ENCODE results near the gene FAM117A.
"Not testable (repeated sequence)": the region's sequence is repeated elsewhere in the genome, so short reads cannot be mapped to it uniquely, and the experiment has no call there.

FAM117A gene

DNA sequence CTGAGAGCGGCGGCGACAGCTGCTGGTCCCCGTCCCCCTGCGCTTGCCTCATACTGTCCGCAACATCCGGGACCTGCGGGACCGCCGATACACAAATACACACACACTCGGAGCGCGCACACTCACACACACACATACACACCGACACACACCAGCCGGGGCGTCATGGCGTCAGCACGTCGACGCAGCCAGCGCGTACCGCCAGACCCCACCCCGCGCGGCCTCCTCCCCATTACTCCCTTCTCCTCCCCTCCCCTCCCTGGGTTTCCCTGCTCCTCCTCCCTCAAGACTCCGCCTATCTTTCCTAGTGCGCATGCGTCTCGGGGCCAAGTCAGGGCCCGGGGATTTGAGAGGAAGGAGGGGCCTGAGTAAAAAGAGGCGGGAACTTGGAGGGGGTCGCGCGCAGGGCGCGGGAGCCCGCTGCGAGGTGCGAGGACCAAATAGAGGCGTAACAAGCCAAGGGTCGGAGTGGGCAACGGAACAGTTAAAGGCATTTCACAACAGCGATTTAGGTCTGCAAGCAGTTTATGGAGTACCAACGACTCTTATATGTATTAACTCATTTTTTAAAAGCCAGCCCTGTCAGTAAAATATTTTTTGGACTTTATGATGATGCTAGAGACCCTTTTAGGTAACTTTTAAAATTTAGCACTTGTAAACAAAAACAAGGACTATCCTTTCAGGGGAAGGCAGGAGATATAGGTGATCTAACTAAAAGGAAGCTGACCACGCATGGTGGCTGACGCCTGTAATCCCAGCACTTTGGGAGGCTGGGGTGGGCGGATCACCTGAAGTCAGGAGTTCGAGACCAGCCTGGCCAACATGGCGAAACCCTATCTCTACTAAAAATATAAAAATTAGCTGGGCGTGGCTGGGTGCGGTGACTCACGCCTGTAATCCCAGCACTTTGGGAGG lies 85.7 kb downstream of the FAM117A start, which contains the start of gene SPOP:
Gene SPOP (minus strand): TSS at position 165 of the 915 bp plus-strand sequence. CDS start 55,287 bp downstream, outside the sequence.
- DNase-seq (ENCODE audit: low read depth), result peak; percentile 99
- TF ChIP-seq, protein P1, sequence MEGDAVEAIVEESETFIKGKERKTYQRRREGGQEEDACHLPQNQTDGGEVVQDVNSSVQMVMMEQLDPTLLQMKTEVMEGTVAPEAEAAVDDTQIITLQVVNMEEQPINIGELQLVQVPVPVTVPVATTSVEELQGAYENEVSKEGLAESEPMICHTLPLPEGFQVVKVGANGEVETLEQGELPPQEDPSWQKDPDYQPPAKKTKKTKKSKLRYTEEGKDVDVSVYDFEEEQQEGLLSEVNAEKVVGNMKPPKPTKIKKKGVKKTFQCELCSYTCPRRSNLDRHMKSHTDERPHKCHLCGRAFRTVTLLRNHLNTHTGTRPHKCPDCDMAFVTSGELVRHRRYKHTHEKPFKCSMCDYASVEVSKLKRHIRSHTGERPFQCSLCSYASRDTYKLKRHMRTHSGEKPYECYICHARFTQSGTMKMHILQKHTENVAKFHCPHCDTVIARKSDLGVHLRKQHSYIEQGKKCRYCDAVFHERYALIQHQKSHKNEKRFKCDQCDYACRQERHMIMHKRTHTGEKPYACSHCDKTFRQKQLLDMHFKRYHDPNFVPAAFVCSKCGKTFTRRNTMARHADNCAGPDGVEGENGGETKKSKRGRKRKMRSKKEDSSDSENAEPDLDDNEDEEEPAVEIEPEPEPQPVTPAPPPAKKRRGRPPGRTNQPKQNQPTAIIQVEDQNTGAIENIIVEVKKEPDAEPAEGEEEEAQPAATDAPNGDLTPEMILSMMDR (IDR thresholded peaks at IDR 0.05; ENCODE audit: low read depth, low read length, missing control alignments), result no peak
- peak within 1 kb of the TSS; percentile 96 for H3K4me3 ChIP-seq (ENCODE audit: low read depth, low read length)

DNA sequence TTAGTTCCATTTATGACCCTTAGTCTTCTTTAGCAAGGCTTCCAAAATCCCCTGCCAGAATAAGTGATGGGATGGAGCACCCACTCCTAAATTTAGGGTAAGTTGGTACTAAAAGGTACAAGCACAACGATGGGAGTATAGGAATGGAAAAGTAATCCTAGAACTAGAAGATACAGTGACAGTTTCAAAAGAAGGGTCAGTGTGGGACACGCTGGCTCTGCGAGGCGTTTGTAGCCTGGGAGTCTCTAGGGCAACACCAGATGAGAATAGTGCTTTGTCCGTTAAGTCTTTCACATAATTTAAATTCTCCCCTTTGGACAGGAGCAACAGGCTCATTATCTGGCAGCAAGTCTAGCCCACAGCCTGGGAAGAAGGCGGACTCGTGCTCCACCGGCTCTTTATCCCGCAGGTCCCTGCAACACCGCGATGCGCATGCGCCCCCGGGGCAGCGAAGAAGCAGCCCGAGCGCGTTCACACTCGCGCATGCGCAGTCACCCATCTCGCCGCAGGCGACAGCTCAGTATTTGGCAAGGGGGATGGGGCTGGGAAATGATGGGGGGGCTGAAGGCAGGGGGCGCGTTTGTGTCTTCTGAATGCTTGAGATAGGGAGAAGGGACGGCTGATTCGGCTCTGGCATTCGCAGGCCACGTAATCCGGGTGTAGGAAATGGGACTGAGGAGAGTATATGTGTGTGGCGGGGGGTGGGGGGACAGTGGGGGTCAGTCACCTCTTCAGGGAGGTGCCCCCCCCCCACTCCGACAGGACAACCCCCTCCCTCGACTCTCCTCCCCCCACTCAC lies 86.6 kb downstream of the FAM117A start:
- peak overlapping the region; percentile 96 for H3K4me3 ChIP-seq (ENCODE audit: low read depth, low read length)
- TF ChIP-seq, protein P1 (IDR thresholded peaks at IDR 0.05; ENCODE audit: low read depth, low read length, missing control alignments), result no peak
- DNase-seq (ENCODE audit: low read depth), result peak; percentile 80

DNA sequence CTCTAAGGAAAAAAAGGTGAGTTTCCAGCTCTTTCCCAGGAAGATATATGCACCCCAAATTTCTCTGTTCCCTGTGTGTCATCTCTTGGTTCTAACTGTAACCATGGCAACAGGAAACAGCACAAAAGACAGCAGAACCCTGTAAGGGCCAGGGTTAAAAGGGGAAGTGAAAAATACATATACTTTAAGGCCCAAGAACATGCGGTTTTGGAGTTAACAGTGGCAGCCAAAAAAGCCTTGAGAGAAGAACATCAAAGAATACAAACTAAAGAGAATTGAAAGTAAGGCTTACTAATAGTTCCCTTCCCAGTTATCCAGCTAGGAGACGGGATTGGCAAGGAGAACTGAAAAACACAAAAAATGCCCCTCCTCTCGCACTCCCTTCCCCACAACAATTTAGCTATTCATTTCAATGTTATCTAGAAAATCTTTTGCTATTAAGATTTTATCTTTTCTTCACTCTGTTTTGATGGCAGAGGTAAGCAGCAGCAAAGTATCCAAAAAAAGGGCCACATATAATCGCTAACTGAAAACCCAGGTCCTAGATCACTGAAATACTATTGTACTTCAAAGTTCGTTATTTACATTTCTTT lies 87.6 kb downstream of the FAM117A start:
- TF ChIP-seq, protein P1 (IDR thresholded peaks at IDR 0.05; ENCODE audit: low read depth, low read length, missing control alignments), result no peak
- DNase-seq (ENCODE audit: low read depth), result peak; percentile 92
- peak overlapping the region; percentile 96 for H3K4me3 ChIP-seq (ENCODE audit: low read depth, low read length)

DNA sequence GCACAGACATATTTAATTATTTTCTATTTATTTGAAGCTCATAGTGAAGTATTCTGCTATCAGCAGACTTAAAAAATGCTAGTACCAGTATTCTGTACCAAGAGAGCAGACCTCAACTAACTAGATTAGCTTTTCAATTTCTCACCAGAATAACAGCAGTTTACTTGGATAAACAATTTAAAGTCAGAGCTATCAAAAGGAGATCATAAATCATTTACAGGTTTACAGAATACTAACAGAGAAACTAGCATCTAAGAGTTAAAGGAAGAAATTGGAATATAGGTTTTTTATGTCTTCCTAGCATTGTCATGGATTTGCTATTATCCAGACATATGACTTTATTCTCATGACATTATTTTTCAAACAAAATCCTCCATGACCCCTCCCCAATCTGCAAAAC lies 89.4 kb downstream of the FAM117A start:
- no peak overlapping the region for H3K4me3 ChIP-seq (ENCODE audit: low read depth, low read length)
- TF ChIP-seq, protein P1 (IDR thresholded peaks at IDR 0.05; ENCODE audit: low read depth, low read length, missing control alignments), result no peak

DNA sequence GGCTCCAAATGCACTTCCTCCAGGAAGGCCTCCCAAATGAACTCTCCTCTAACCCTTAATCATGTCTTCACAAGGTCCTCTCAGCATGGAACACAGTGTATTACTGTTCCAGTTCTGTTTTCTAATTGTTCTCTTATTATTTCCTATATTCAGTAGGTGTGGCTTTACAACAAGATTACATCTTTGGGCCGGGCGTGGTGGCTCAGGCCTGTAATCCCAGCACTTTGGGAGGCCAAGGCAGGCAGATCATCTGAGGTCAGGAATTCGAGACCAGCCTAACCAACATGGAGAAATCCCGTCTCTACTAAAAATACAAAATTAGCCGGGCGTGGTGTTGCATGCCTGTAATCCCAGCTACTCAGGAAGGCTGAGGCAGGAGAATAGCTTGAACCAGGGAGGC lies 90.3 kb downstream of the FAM117A start:
- DNase-seq (ENCODE audit: low read depth); H3K4me3 ChIP-seq (ENCODE audit: low read depth, low read length): not testable (repeated sequence)

More for the DNA sequence above, 89.4 kb downstream of the FAM117A start:
- no peak for DNase-seq (ENCODE audit: low read depth)

DNA sequence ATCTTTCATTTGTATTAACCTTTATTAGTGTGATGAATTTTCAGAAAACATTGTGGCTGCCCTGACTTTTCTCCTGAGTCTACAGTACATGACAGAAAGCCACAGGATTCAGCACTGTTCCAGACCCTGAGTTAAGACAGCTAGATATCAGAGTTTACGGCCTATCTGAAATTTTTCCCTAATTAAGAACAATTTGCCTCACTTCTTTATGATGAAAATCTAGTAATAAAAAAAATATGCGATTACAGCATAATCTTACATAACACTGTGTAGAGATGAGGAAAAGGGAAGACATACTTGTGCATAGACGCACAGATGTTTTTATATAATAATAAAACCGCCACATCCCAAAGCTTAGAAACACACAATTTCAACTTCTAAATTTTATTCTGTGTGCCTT lies 93.3 kb downstream of the FAM117A start:
- no peak overlapping the region for H3K4me3 ChIP-seq (ENCODE audit: low read depth, low read length)
- TF ChIP-seq, protein P1 (IDR thresholded peaks at IDR 0.05; ENCODE audit: low read depth, low read length, missing control alignments), result no peak
- DNase-seq (ENCODE audit: low read depth), result no peak

DNA sequence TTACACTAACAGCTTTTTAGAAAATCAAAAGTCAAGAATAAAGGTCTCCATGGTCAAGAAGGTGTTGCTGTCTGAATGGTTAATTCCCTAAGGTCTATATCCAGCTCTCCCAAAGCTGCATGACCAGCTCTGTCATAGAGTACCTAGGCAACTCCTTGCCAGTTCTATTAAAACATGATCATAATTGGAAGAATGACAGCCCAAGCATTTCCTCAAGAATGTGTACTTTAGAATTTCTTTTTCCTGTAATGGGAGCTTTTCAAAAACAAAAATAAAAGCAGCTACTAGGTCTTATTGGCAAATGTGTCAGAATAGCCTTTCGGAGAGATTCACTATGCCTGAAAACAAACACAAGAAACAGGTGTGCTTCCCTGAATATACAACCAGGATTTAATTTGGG lies 93.9 kb downstream of the FAM117A start:
- TF ChIP-seq, protein P1 (IDR thresholded peaks at IDR 0.05; ENCODE audit: low read depth, low read length, missing control alignments), result no peak
- no peak for DNase-seq (ENCODE audit: low read depth)
- no peak overlapping the region for H3K4me3 ChIP-seq (ENCODE audit: low read depth, low read length)
